ENCODE data around the gene AFAP1.
"Not testable (repeated sequence)": the region's sequence is repeated elsewhere in the genome, so short reads cannot be mapped to it uniquely, and the experiment has no call there.

The AFAP1 gene

DNA sequence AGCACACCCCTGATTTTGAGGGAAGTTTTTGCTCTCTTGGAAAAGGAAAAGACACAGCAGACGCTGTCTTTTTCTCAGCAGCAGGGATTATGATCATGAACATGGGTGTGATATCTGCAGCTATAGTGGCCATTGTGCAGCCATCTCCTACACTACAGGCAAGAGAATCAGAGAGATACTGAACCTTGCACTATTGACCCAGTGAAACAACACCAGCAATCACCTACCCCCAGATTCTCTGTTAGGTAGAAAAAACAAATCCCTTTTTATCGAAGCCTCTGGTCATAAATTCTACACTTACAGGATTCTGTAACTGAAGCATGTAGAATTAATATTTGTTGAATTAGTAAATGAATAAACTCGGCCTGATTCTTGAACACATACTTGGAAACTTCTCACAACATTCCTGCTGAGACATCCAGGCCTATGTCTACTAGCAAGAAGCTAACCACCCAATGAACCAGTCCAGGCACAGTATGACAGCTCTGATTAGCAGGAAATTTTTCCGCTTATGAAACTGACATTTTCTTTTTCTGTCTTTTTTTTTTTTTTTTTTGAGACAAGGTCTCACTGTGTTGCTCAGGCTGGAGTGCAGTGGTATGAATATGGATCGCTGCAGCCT lies 5.0 kb upstream of the AFAP1 start:
- DNase-seq (ENCODE audit: low read depth): no peak

DNA sequence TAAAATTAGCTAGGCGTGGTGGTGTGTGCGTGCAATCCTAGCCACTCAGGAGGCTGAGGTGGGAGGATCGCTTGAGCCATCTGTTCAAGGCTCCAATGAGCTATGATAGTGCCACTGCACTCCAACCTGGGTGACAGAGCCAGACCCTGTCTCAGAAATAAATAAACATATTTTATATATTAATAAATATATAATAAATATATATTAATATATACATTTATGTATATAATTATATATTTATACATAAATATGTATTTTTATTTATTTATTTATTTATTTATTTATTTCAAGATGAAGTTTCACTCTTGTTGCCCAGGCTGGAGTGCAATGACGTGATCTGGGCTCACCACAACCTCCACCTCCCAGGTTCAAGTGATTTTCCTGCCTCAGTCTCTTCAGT lies 4.0 kb upstream of the AFAP1 start:
- not testable (repeated sequence) for DNase-seq (ENCODE audit: low read depth)

DNA sequence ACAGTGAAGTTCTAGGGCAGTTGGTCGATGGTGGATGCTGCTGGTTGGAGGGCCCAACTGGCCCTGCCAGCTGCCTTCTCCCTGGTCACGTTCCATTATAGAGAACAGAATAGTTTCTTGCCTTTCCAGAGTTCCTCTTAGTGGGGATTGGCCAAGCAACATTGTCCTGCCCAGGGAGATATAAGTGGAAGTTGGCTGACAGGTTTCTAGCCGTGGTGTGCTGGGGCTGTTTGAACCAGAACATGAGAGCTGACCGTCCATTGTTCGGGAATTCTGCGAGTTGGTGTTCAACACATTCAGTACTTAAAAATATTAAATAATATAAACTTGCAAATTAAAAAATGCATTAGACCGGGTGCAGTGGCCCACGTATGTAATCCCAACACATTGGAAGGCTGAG lies 3.5 kb upstream of the AFAP1 start:
- no peak for DNase-seq (ENCODE audit: low read depth)

DNA sequence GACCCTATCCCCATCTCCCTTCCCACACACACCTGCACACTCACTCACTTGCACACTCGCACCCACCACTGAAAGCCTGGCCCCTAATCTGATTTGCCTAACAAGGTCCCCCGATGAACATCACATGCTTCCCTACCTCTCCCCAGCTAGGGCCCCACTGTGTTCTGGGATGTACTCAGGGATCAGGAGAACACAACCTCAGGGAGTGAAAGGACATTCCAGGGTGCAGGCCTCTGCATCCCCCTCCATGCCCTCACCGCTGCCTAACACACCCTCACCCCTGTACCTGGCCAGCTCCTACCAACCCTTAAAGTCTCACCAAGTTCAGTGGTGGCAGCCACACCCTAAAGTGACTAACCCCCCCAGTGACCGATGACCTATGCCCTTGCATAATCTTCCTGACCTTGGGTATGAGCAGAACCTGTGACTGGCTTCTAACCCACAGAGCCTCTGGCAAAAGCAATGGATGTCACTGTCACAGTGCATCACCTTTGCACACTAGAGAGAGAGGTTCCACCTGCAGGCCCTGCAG lies 2.4 kb upstream of the AFAP1 start:
- no peak for DNase-seq (ENCODE audit: low read depth)

DNA sequence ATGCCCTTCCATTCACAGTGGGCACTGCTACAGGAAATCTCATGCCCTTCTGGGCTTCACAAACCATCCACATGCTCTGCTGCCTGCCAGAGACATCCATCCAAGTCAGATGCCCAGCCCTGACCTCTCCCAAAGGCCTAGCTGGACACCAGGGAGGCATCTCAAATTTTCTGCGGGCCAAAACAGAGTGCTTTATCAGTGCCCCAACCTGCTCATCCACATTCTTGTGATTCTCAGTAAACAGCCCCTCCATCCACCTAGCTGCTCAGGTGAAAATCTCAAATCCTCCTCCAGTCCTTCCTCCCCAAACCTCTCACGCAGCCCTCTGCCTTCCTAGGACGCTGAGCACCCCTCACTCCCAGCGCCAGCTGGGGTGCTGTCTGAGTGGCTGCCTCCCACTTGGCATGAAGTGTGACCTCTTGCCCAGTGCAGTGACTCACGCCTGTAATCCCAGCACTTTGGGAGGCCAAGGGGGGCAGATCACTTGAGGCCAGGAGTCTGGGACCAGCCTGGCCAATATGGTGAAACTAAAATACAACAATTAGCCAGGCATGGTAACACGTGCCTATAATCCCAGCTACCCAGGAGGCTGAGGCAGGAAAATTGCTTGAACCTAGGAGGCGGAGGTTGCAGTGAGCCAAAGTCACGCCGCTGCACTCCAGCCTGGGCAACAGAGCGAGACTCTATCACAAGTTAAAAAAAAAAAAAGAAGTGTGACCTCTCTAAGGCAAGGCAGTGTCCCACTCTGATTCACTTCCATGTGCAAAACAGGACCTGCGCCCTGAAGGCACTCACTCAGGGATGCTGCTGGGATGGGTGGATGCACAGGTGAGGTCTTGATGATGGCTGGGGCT lies 1.7 kb upstream of the AFAP1 start:
- no peak for DNase-seq (ENCODE audit: low read depth)

DNA sequence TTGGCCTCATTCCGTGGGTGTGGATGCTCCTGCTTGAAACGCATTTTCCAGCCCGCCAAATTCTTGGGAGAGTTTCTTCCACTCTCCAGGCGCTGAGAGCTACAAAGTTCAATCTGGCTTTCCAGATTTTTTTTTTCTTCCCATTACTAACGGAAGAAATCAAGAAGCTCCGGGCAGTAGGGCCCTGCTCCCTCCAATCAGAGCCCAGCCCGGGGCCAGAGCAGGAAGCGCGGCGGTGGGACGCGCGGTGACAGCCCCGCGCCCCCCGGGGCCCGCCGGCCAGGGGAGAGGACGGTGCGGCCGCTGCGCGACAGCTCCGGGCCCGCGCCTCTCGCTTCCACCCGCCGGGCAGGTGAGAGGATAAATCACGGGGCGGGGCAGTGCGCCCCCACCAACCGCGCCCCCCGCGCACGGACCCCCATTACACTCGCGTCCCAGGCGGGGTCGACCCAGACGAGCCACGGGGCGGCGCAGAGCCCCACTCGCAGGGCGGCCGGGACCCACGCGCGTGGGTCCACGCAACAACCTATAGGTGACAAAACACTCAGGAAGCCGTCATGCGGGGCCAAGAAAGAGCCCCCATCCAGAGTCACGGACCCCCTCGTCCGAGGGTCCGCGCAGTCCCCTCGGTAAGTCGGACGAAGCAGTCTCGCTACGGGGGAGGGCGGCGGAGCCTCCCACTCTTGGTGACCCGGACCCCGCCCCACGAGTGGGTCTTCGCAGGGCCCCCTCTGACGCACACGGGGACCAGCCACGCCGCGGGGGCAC lies 868 bp downstream of the AFAP1 start:
- peak; percentile 11 for DNase-seq (ENCODE audit: low read depth)

DNA sequence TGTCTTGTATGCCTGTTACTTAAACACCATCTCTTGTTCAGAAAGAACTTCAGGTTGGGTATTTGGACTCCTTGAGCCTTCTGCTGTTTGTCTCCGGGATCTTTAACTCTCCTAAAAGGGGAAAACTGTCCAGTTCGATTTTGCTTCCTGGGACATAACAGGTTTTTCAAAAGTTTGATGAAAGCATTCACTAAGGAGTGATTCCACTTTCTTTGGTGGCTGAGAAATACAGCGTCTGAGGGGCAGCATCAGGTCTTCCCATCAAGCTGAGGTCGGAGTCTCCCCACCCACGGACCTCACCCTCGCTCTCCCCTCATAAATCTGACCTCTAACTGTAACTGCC lies 1.4 kb downstream of the AFAP1 start:
- DNase-seq (ENCODE audit: low read depth): no peak

DNA sequence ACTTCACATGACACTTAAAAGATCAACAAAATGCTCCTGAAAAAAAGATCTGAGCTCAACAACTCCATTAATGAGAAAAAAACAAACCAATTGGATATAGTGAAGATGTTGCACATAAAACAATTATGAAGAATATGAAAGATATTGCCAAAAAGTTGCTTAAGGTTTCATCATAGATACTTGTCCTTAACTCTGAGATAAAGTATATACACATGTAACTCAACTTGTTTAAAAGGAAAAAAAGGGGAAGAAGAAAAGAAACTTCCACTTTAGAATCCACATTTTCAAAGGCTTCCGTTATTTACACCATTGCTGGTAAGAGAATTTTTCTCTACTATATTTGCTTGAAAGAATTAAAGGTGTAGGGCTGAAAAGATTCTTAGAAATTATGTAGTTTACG lies 2.7 kb downstream of the AFAP1 start:
- no peak for DNase-seq (ENCODE audit: low read depth)

DNA sequence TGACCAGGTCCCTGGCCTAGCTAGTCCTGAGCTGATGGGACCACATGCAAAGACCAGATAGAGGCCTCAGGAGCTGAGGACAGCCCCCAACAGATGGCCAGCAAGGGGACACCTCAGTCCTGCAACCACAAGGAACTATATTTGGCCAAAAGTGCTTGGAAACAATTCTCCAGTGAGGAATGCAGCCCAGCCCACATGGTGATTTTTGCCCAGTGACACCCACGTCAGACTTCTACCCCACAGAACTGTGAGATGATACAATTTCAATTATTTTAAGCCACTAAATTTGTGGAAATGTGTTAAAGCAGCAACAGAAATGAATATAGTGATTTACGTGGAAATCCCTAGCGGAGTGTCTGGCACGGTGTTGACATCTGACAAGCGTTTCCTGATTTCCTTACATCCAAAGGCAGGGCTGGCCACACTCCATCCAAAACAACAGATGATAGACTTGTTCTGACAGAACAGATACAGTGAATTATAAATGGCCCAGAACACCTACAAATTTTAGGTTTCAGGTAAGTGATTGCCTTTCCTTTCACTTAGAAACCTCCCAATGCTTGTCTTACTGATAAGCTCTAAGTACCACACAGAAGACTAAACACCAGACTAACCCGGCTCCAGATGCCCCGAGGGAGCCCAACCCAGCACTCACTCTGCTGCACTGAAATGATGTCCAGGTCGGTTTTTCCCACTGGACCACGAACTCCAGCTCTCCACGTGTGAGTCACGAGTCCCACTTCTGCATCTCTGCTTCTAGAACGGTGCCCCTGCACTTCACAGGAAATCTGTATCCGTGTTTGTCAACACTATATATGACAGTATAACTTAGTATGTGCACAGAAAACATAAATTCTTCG lies 5.8 kb downstream of the AFAP1 start:
- no peak for DNase-seq (ENCODE audit: low read depth)

DNA sequence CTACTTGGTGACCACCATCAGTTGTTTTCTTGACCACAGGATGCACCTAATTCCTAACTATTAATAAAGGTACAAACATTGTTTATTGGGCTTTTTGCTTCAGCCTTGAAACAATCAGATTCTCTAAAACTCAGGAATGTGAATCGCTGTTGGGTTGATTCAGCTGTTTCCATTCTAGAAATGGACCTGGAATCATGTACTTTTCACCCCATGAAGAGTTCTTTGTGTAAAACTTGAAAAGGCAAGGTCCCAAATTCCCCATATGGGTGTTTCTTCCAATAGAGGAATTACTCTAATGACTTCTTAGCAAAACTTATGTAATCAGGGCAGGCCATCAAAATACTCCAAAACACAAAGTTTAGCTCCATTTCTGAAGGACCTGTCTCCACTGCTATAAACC lies 7.4 kb downstream of the AFAP1 start:
- no peak for DNase-seq (ENCODE audit: low read depth)

DNA sequence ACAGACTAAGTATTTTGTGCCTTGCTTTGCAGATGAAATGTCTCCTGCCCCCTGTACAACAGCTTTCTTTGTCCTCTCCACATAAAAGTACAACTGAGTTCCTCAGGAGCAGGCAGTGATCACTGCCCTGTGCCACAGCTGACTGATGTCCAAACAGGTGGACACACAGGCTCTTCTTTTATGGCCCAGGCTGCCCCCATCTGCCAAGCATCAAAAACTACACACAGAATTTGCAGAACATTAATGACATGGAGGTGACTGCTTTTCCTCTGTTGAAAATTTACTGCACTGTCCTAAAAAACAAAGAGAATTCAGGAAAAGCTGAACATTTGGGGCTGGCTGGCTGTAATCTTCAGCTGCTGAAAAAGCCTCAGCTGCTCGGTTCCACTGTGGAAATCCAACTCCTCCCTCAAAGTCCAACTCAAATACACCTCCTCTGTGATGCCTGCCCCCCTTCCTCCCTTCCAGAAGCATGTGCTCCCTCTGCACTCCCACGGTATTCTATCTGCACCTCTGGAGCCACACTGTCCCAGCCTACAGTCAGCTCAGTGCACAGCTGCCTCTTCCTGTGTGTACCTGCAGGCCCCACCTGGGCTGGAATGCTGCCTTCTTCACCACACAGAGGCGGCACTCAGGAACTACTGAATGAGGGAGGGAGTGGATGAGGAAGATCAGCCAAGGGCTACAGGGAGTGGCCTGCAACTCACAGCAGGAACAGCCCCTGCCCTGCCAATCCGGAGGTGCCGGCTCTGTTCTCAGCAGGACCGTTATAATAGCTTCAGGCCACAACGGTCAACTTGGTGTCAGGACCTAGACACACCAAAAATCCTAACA lies 10.3 kb downstream of the AFAP1 start:
- DNase-seq (ENCODE audit: low read depth): no peak

DNA sequence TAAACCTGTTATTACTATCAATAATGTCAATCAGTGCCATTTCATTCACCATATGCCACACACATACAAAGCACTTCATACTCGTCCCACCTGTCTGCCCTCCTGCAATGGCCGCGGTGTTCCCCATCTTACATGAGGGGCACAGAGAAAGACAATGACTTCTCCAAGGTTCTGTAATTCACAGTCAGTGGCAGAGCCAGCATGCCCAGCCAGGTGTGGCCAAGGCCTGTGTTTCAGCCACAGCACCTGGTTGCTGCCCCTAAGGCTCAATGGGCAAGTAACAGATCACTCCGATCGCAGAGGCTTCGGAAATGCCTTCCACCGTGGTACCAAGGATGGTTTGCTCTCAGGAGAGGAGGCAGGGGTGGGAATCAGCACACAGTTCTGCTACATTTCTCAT lies 10.9 kb downstream of the AFAP1 start:
- DNase-seq (ENCODE audit: low read depth): no peak

DNA sequence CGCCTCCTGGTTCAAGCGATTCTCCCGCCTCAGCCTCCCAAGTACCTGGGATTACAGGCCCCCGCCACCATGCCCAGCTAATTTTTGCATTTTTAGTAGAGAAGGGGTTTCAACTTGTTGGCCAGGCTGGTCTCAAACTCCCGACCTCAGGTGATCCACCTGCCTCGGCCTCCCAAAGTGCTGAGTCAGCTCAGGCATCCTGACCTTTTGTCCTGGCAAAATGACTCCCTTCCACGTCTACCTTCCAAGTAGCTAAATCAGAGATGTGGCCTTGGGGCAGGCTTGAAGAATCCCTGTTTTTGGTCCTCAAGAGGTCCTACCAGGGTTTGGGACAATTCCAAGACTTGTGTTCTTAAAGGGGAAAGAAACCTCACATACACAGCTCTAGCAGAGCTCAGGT lies 12.8 kb downstream of the AFAP1 start:
- no peak for DNase-seq (ENCODE audit: low read depth)

DNA sequence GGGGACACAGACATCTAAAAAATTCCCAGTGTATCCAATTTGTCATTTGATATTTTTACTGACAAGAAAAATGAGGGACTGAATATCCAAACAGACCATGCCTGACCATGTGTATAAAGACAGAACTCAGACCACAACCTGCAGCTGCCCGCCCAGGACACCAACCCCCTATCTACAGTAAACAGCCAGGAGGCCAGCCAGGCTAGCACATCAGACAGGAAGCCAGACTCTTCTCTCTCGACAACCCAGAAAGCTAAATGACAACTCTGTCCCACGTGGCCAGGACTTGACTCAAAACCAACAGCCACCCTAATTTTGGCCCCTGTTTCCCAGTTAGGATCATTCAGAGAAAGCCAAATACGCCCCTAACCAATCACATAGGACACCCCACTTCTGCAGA lies 15.1 kb downstream of the AFAP1 start:
- no peak for DNase-seq (ENCODE audit: low read depth)

DNA sequence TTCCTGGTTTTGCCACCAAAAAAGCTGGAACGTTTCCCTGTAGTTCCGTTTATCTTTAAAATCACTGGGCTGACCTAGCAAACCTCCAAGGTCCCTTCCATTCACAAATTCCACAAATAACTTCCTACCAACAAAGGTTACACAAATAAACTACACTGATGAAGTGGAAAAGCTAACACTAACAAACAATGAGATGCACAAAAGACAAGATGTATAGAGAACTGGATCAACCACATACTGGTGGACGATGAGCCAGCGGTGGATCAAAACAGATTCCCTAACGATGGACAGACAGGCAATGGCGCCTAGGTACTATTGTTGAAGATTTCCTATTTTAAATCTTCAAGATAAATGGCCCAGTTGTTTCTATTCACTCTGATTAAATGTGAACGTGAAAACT lies 15.5 kb downstream of the AFAP1 start:
- DNase-seq (ENCODE audit: low read depth): no peak

DNA sequence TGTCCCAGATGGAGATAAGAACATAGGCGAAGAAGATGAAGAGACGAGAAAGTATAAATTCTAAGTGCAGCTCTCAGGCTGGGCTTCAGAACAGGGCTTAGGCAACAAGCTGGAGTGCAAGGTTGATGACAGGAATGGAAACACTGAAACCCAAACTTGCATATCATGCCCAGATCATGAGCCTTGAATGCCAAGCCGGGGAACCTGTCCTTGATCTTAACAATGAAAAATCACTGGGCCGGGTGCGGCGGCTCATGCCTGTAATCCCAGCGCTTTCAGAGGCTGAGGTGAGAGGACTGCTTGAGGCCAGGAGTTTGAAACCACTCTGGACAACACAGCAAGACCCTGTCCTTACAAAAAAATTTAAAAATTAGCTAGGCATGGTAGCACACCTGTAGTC lies 17.2 kb downstream of the AFAP1 start:
- DNase-seq (ENCODE audit: low read depth): no peak

DNA sequence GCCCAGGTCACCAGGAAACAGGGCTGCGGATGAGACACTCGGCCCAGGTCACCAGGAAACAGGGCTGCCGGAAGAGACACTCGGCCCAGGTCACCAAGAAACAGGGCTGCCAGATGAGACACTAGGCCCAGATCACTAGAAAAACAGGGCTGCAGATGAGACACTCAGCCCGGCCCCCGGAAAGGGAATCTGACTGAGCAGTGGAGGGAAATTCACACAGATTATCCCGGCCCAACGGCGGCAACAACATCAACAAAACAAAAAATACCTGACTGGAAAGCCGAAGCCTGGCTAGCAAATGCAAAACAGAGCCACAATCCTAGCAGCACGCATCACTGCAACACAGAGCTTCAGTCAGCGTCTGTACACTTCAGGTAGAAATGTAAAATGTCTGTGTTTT lies 20.7 kb downstream of the AFAP1 start:
- DNase-seq (ENCODE audit: low read depth): no peak

DNA sequence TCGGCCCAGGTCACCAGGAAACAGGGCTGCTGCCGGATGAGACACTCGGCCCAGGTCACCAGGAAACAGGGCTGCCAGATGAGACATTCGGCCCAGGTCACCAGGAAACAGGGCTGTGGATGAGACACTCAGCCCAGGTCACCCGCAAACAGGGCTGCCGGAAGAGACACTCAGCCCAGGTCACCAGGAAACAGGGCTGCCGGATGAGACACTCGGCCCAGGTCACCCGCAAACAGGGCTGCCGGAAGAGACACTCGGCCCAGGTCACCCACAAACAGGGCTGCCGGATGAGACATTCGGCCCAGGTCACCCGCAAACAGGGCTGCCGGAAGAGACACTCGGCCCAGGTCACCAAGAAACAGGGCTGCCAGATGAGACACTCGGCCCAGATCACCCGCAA lies 21.5 kb downstream of the AFAP1 start:
- DNase-seq (ENCODE audit: low read depth): not testable (repeated sequence)

DNA sequence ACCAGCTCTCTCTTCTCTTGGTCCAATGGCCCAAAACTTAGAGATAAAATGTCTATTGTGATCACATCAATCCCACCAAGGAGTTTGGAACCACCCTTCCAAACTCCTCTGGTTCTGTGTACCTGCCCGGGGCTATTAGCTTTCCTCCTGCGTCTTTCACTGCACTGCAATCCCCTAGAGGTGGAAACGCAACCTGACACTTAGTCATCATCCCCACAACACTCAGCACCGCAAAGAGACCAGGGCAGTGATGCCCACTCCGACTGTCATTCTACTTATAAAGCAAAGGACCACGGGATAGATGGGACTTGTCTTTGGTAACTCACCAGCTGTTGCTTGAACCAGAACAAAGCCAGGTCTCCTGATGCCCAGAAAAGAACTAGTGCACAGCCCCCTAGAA lies 22.0 kb downstream of the AFAP1 start:
- no peak for DNase-seq (ENCODE audit: low read depth)

DNA sequence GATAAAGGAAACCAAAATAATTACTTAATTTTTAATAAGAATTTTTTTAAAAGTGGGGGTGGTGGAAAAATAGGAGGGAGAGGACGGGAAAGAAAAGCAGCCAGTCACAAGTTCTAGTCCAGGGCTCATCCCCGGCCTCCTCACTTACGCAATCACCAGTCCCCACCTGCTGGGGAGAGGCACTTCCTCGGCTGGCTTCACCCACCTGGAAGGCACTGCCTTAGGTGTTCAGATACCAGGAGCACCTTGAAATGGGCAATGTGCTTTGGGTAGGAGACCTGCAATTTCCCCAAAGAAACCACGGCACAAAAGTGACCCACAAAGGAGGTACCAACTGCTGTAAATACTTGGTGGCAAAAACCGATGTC lies 23.8 kb downstream of the AFAP1 start:
- DNase-seq (ENCODE audit: low read depth): no peak

DNA sequence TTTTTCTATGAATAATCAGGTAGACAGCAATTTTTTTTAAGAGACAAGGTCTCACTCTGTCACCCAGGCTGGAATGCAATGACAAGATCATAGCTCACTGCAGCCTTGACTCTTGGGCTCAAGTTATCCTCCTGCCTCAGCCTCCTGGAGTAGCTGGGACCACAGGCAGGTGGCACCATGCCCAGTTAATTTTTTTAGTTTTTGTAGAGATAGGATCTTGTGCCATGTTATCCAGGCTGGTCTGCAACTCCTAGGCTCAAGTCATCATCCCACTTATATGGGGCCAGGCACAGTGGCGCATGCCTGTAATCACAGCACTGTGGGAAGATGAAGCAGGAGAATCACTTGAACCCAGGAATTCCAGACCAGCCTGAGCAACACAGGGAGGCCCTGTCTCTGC lies 26.8 kb downstream of the AFAP1 start:
- DNase-seq (ENCODE audit: low read depth): no peak
